Fibroblast of the aortic adventitia (primary cell): ENCODE results near the gene COG2. TPM values are rescaled to one million over a fixed set of nuclear protein-coding genes. Genes with fewer than 3 reads are reported as not detected.

ENCODE experiments used
- DNase-seq: peaks from one replicate; pipeline ENCODE4 v3.0.0-alpha.2; 2010; ENCODE audit warnings: low read depth
- H3K4me3 ChIP-seq: 2 replicates; pipeline ENCODE4 v1.5.1; 2011; ENCODE audit warnings: low read depth, mild to moderate bottlenecking, control low read depth, low read length, moderate library complexity
- CTCF ChIP-seq: IDR thresholded peaks from 2 replicates; pipeline ENCODE4 v1.5.1; 2011; ENCODE audit warnings: mild to moderate bottlenecking, low read length, control low read depth, inconsistent platforms; ENCODE audit not compliant: insufficient read depth
- total RNA-seq: library from RNA; depleted of rRNA; stranded (reverse); fragments of >200 nt; gene quantifications from 2 replicates; pipeline ENCODE4 v1.2.3, GENCODE V29; 2012; ENCODE audit warnings: low replicate concordance

Gene COG2
- total RNA-seq, 1 donor = 22.1 TPM

DNA sequence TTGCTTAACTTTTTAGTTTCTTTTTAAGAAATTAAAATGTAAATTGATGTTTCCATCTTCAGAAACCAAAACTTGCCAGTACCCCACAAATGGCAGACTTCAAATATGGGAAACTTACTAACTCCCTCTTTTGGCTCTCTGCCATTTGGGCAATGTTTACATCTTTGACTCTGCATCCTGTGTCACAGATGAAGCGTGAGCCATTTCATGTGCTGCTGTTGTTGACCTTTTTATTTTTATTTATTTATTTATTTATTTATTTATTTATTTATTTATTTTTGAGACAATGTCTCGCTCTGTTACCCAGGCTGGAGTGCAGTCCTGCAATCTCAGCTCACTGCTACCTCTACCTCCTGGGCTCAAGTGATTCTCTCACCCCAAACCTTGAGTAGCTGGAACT, 16.0 kb upstream of the COG2 start:
- no peak for DNase-seq
- no peak for TF ChIP-seq CTCF
- no peak overlapping the region for H3K4me3 ChIP-seq

DNA sequence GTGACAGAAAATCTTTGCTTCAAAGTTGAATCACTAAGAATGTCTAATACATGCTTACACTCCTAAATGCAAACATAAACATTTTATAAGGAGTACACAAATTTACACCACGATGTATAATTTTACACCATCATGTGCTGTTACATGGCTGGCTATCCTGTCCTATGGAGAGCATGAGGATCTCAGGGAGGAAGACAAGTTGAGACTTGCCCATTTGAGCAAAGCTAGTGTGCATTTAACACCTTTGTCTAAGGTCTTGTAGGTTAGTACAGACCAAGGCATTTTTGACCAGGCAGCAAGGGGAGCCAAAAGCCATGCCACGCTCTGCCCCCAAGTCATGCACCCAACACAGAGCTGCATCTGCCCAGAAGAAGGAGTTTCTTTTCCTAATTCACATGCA, 14.5 kb upstream of the COG2 start:
- no peak overlapping the region for H3K4me3 ChIP-seq
- no peak for DNase-seq
- no peak for TF ChIP-seq CTCF

GRCh38 chr1:230629511-230629910, 12.8 kb upstream of the COG2 start:
- no peak for DNase-seq
- TF ChIP-seq CTCF = no peak
- no peak overlapping the region for H3K4me3 ChIP-seq

- no peak overlapping the region for H3K4me3 ChIP-seq
- TF ChIP-seq CTCF = no peak
- no peak for DNase-seq
Observed at GRCh38 chr1:230631477-230631876, 10.8 kb upstream of the COG2 start.

- TF ChIP-seq CTCF = peak; percentile 41
- peak; percentile 20 for DNase-seq
Observed at GRCh38 chr1:230632273-230632873, 9.9 kb upstream of the COG2 start.

GRCh38 chr1:230633469-230633868, 8.8 kb upstream of the COG2 start:
- no peak for DNase-seq
- no peak for TF ChIP-seq CTCF
- H3K4me3 ChIP-seq = no peak overlapping the region

More at GRCh38 chr1:230632273-230632873, 9.9 kb upstream of the COG2 start:
- no peak overlapping the region for H3K4me3 ChIP-seq

- DNase-seq = no peak
- TF ChIP-seq CTCF = no peak
- H3K4me3 ChIP-seq = no peak overlapping the region
Observed at GRCh38 chr1:230634384-230634783, 7.9 kb upstream of the COG2 start.
